SK-N-SH (cell line): ENCODE data around the gene NOXRED1. TPM values are rescaled to one million over a fixed set of nuclear protein-coding genes. Genes with fewer than 3 reads are reported as not detected.
A peak's percentile ranks its signal among the peaks of the same experiment; 100 is the strongest.

ENCODE experiments used
- CTCF ChIA-PET: fragments of 300-600, 350-600 bp; formaldehyde crosslinking; extraction: SDS; loops from one replicate; lab custom pipeline; 2021; lab: Yijun Ruan, JAX
- POLR2A ChIA-PET: fragments of 350-600 bp; sonication (Branson Sonifier 250); formaldehyde crosslinking; extraction: SDS; loops from one replicate; lab custom pipeline; 2020; ENCODE audit warnings: antibody characterized with exemption, inconsistent platforms; lab: Yijun Ruan, JAX
- DNase-seq: peaks from one replicate; pipeline ENCODE4 v3.0.0; 2012
- H2AFZ ChIP-seq: fragments of 200-600 bp; sonication (generic); 2 replicates; pipeline ENCODE4 v1.8.1; 2016; ENCODE audit warnings: antibody characterized with exemption, mild to moderate bottlenecking, low read depth
- H3F3A ChIP-seq: fragments of 200-600 bp; sonication (generic); replicated peaks from 2 replicates; pipeline ENCODE3; 2016; ENCODE audit warnings: antibody characterized with exemption, mild to moderate bottlenecking; ENCODE audit not compliant: insufficient read depth
- H3K27ac ChIP-seq, 2 experiments: fragments of 200-500 bp in 1 of 2; fragments of 200-600 bp in 1 of 2; sonication (Bioruptor generic) in 1 of 2; sonication (generic), shearing (Covaris generic) in 1 of 2; 2 replicates each; pipeline versions ENCODE4 v1.5.1 to v1.6.1; 2014 to 2016; ENCODE audit warnings: low read depth in 2 of 2, inconsistent platforms in 1 of 2, low read length in 1 of 2, mild to moderate bottlenecking in 1 of 2, mixed read lengths in 1 of 2
- H3K27me3 ChIP-seq: fragments of 200-600 bp; sonication (generic), shearing (Covaris generic); 2 replicates; pipeline ENCODE4 v1.6.1; 2016; ENCODE audit warnings: mixed run types; ENCODE audit not compliant: insufficient read depth
- H3K36me3 ChIP-seq, 2 experiments: fragments of 200-500 bp in 1 of 2; fragments of 200-600 bp in 1 of 2; sonication (Bioruptor generic) in 1 of 2; sonication (generic) in 1 of 2; replicated peaks in 1 of 2; 2 replicates each; pipeline versions ENCODE3 to v1.5.1; 2014 to 2016; ENCODE audit warnings: low read length in 1 of 2, mild to moderate bottlenecking in 1 of 2; ENCODE audit not compliant: insufficient read depth in 2 of 2, control insufficient read depth in 1 of 2
- H3K4me1 ChIP-seq, 2 experiments: fragments of 200-500 bp in 1 of 2; fragments of 200-600 bp in 1 of 2; sonication (Bioruptor generic) in 1 of 2; sonication (generic), shearing (Covaris generic) in 1 of 2; 2 replicates each; pipeline versions ENCODE4 v1.5.1 to v1.6.1; 2014 to 2016; ENCODE audit warnings: low read depth in 1 of 2, low read length in 1 of 2, mixed run types in 1 of 2; ENCODE audit not compliant: insufficient read depth in 2 of 2, control insufficient read depth in 1 of 2
- H3K4me2 ChIP-seq: fragments of 200-600 bp; sonication (generic), shearing (Covaris generic); 2 replicates; pipeline ENCODE4 v1.6.1; 2017; ENCODE audit warnings: mixed run types
- H3K4me3 ChIP-seq, 2 experiments: fragments of 200-500 bp in 1 of 2; fragments of 200-600 bp in 1 of 2; sonication (Bioruptor generic) in 1 of 2; sonication (generic), shearing (Covaris generic) in 1 of 2; 2 replicates each; pipeline versions ENCODE4 v1.5.1 to v1.8.1; 2014 to 2016; ENCODE audit warnings: low read depth in 2 of 2, inconsistent platforms in 1 of 2, low read length in 1 of 2, mild to moderate bottlenecking in 1 of 2, mixed read lengths in 1 of 2, moderate library complexity in 1 of 2
- H3K79me2 ChIP-seq: fragments of 200-600 bp; sonication (generic); 2 replicates; pipeline ENCODE4 v1.8.1; 2017; ENCODE audit warnings: mild to moderate bottlenecking; ENCODE audit not compliant: insufficient read depth
- H3K9ac ChIP-seq: fragments of 200-600 bp; sonication (generic); 2 replicates; pipeline ENCODE4 v1.6.1; 2017; ENCODE audit warnings: mixed run types
- H3K9me2 ChIP-seq: fragments of 200-600 bp; sonication (generic); 2 replicates; pipeline ENCODE4 v1.6.1; 2017; ENCODE audit warnings: mixed run types
- H3K9me3 ChIP-seq: fragments of 200-600 bp; sonication (generic); 2 replicates; pipeline ENCODE4 v1.6.1; 2017; ENCODE audit warnings: mixed run types, mild to moderate bottlenecking, moderate library complexity
- H4K20me1 ChIP-seq: fragments of 200-600 bp; sonication (generic); 2 replicates; pipeline ENCODE4 v1.6.1; 2017; ENCODE audit warnings: mild to moderate bottlenecking, mixed run types; ENCODE audit not compliant: insufficient read depth
- CTCF ChIP-seq: fragments of 200-600 bp; sonication (generic); IDR thresholded peaks from 2 replicates; pipeline ENCODE4 v1.6.1; 2017; ENCODE audit warnings: antibody characterized with exemption, mild to moderate bottlenecking, moderate library complexity
- MAX ChIP-seq: IDR thresholded peaks from 2 replicates; pipeline ENCODE4 v1.4.0; 2012; ENCODE audit warnings: low read depth
- MXI1 ChIP-seq: IDR thresholded peaks from 2 replicates; pipeline ENCODE4 v1.6.1; 2012; ENCODE audit warnings: mild to moderate bottlenecking, low read depth, low read length, improper control_type of control experiment
- RCOR1 ChIP-seq: fragments of 150-350 bp; IDR thresholded peaks from 2 replicates; pipeline ENCODE4 v1.6.1; 2017; ENCODE audit warnings: antibody characterized with exemption, low read length
- REST ChIP-seq: IDR thresholded peaks from 2 replicates; pipeline ENCODE4 v1.6.1; 2012; ENCODE audit warnings: mild to moderate bottlenecking, low read depth, low read length, moderate library complexity
- SIN3A ChIP-seq: IDR thresholded peaks from 2 replicates; pipeline ENCODE4 v1.6.1; 2012; ENCODE audit warnings: low read depth, mild to moderate bottlenecking, low read length, moderate library complexity, borderline replicate concordance
- WGBS: methylation state at CpG from one replicate; pipeline ENCODE4 v1.1.6; 2017; ENCODE audit warnings: low lambda C conversion rate; 5-methylcytosine and 5-hydroxymethylcytosine counted together
- polyA plus RNA-seq, 3 experiments: library from polyadenylated mRNA; depleted of rRNA; stranded (reverse); fragments of >200 nt; gene quantifications; 2 replicates each; pipeline ENCODE4 v1.2.3, GENCODE V29; 2012

NOXRED1 gene
- polyA plus RNA-seq, 1 of the 3 experiments (the other 2 are of a cell fraction): 0.21 TPM

- TF ChIP-seq CTCF: peak; percentile 84
Observed at GRCh38 chr14:77459072-77459723, 35.9 kb upstream of the NOXRED1 start (continued).

- peaks cover 12% of the 10 kb centered on the region in 2 experiments; a peak in 3 of 4 replicates for H3K4me1 ChIP-seq
- 3% methylated on average over 19 of the region's 29 CpGs for WGBS
- H3K9me2 ChIP-seq: no peaks in the 10 kb centered on the region
- H2AFZ ChIP-seq: peak overlapping the region; percentile 96; the same call in 1 of the 2 replicates
- H3F3A ChIP-seq: peaks cover 4% of the 10 kb centered on the region
- H3K4me3 ChIP-seq: peak overlapping the region; percentile 96 to 99
- DNase-seq: peak; percentile 59
- peak overlapping the region; percentile 79 for H3K4me2 ChIP-seq
- H3K9ac ChIP-seq: peak overlapping the region; percentile 88
- ChIA-PET POLR2A (interaction anchor here (1.0 to 1.3 kb wide), 3 partner anchors 81 to 137 kb away, joined by 3 read pairs; partner anchors contain the start of genes GSTZ1, SAMD15 and TMED8), CTCF (interaction anchor here (0.6 to 2.9 kb wide), 29 partner anchors 9 to 306 kb away, joined by 3 to 40 read pairs (median 5); partner anchors contain the start of genes ALKBH1, ISM2 and SLIRP)
- peaks cover 13% of the 10 kb centered on the region for H4K20me1 ChIP-seq
- TF ChIP-seq MAX (peak; percentile 46), SIN3A (0 out of 2 replicates have a peak, but pooled peaks have one; percentile 21), MXI1 (peak; percentile 95), RCOR1 (no peak), REST (no peak)
- no peaks in the 10 kb centered on the region for H3K9me3 ChIP-seq
- peaks cover 75% of the 10 kb centered on the region for H3K79me2 ChIP-seq
- peak overlapping the region; percentile 92 to 96 for H3K27ac ChIP-seq
- peaks cover 37 to 39% of the 10 kb centered on the region in 2 experiments for H3K36me3 ChIP-seq
- H3K27me3 ChIP-seq: no peaks in the 10 kb centered on the region
Observed at GRCh38 chr14:77458249-77458950, 35.1 kb upstream of the NOXRED1 start.
